HepG2 (cell line): ENCODE data around the gene GPN2. TPM values are rescaled to one million over a fixed set of nuclear protein-coding genes. Genes with fewer than 3 reads are reported as not detected.

ENCODE experiments used
- ARHGAP35 ChIP-seq: sonication (generic); formaldehyde crosslinking; IDR thresholded peaks from 2 replicates; pipeline ENCODE4 v1.9.0; 2022; ENCODE audit warnings: mild to moderate bottlenecking, inconsistent platforms, moderate library complexity, missing genetic modification reagents, borderline replicate concordance
- E2F2 ChIP-seq: sonication (generic); formaldehyde crosslinking; IDR thresholded peaks from 2 replicates; pipeline ENCODE4 v1.4.0; 2020; ENCODE audit warnings: missing genetic modification reagents, borderline replicate concordance
- FOXO1 ChIP-seq: sonication (generic); formaldehyde crosslinking; IDR thresholded peaks from 2 replicates; pipeline ENCODE4 v1.4.0; 2020; ENCODE audit warnings: missing genetic modification reagents
- JUND ChIP-seq: sonication (generic); formaldehyde crosslinking; IDR thresholded peaks from 2 replicates; pipeline ENCODE4 v1.8.0; 2022; ENCODE audit warnings: mild to moderate bottlenecking, missing genetic modification reagents
- MLLT10 ChIP-seq: sonication (generic); formaldehyde crosslinking; IDR thresholded peaks from 2 replicates; pipeline ENCODE4 v1.4.0; 2020; ENCODE audit warnings: missing genetic modification reagents
- NFIB ChIP-seq: sonication (generic); formaldehyde crosslinking; IDR thresholded peaks from 2 replicates; pipeline ENCODE4 v1.9.0; 2021; ENCODE audit warnings: missing genetic modification reagents, mild to moderate bottlenecking, borderline replicate concordance
- PLRG1 ChIP-seq: fragments of 450-650 bp; conservative IDR thresholded peaks from 2 replicates; pipeline ENCODE4 v1.6.1; 2016
- SIX4 ChIP-seq: sonication (generic); formaldehyde crosslinking; IDR thresholded peaks from 2 replicates; pipeline ENCODE4 v1.4.0; 2020; ENCODE audit warnings: missing genetic modification reagents
- TP53 ChIP-seq: sonication (generic); formaldehyde crosslinking; conservative IDR thresholded peaks from 2 replicates; pipeline ENCODE4 v1.4.0; 2020; ENCODE audit warnings: missing genetic modification reagents
- U2AF1 ChIP-seq: fragments of 200-400 bp; formaldehyde crosslinking; optimal IDR thresholded peaks from 2 replicates; pipeline ENCODE3; 2017; ENCODE audit warnings: mild to moderate bottlenecking, low read depth, low read length
- ZNF121 ChIP-seq: sonication (generic); formaldehyde crosslinking; IDR thresholded peaks from 2 replicates; pipeline ENCODE4 v1.5.0; 2020; ENCODE audit warnings: mild to moderate bottlenecking, missing genetic modification reagents
- ZNF280B ChIP-seq: sonication (generic); formaldehyde crosslinking; IDR thresholded peaks from 2 replicates; pipeline ENCODE4 v1.5.0; 2020; ENCODE audit warnings: missing genetic modification reagents, mild to moderate bottlenecking, borderline replicate concordance
- ZNF30 ChIP-seq: sonication (generic); formaldehyde crosslinking; IDR thresholded peaks from 2 replicates; pipeline ENCODE4 v1.5.0; 2020; ENCODE audit warnings: mild to moderate bottlenecking, missing genetic modification reagents
- ZNF570 ChIP-seq: sonication (generic); formaldehyde crosslinking; IDR thresholded peaks from 2 replicates; pipeline ENCODE4 v1.4.0; 2020; ENCODE audit warnings: mild to moderate bottlenecking, missing genetic modification reagents, borderline replicate concordance
- ZNF589 ChIP-seq: sonication (generic); formaldehyde crosslinking; conservative IDR thresholded peaks from 2 replicates; pipeline ENCODE4 v1.8.0; 2022; ENCODE audit warnings: mild to moderate bottlenecking, moderate library complexity, missing genetic modification reagents
- ZNF773 ChIP-seq: sonication (generic); formaldehyde crosslinking; IDR thresholded peaks from 2 replicates; pipeline ENCODE4 v1.4.0; 2020; ENCODE audit warnings: missing genetic modification reagents, borderline replicate concordance
- polyA plus RNA-seq, 8 experiments: library from polyadenylated mRNA; depleted of rRNA in 3 of 8; stranded (reverse) in 7 of 8; unstranded in 1 of 8; fragments of >200 nt; fragmentation: Illumina TruSeq in 4 of 8; extraction: Trizol in 4 of 8; gene quantifications; 2 replicates each; pipeline versions ENCODE4 v1.2.1 to v1.2.3, GENCODE V29; 2011 to 2016; ENCODE audit warnings: low read depth in 4 of 8, missing spikeins in 1 of 8, mixed read lengths in 1 of 8; ENCODE audit not compliant: insufficient read depth in 1 of 8
- total RNA-seq, 5 experiments: library from RNA; depleted of rRNA; stranded (reverse); fragments of >200 nt; fragmentation: Illumina TruSeq; extraction: Trizol; gene quantifications; 2 replicates each; pipeline ENCODE4 v1.2.3, GENCODE V29; 2016; ENCODE audit warnings: low read depth in 1 of 5
- TF ChIP-seq, protein P1 (sequence below): sonication (generic); formaldehyde crosslinking; IDR thresholded peaks from 2 replicates; pipeline ENCODE4 v1.8.1; 2022; ENCODE audit warnings: low read depth, mild to moderate bottlenecking, missing genetic modification reagents
- TF ChIP-seq, protein P2 (sequence below): sonication (generic); formaldehyde crosslinking; IDR thresholded peaks from 2 replicates; pipeline ENCODE4 v1.5.1; 2020; ENCODE audit warnings: missing genetic modification reagents, mild to moderate bottlenecking, borderline replicate concordance
- TF ChIP-seq, protein P3 (sequence below): sonication (generic); formaldehyde crosslinking; conservative IDR thresholded peaks from 2 replicates; pipeline ENCODE4 v1.8.0; 2022; ENCODE audit warnings: low read depth, missing genetic modification reagents

GPN2 gene
- total and polyA plus RNA-seq, 2 of the 13 experiments (the other 11 are each of a cell fraction or from before 2014, with no cell fraction given), result 19.3 to 38.9 TPM

DNA sequence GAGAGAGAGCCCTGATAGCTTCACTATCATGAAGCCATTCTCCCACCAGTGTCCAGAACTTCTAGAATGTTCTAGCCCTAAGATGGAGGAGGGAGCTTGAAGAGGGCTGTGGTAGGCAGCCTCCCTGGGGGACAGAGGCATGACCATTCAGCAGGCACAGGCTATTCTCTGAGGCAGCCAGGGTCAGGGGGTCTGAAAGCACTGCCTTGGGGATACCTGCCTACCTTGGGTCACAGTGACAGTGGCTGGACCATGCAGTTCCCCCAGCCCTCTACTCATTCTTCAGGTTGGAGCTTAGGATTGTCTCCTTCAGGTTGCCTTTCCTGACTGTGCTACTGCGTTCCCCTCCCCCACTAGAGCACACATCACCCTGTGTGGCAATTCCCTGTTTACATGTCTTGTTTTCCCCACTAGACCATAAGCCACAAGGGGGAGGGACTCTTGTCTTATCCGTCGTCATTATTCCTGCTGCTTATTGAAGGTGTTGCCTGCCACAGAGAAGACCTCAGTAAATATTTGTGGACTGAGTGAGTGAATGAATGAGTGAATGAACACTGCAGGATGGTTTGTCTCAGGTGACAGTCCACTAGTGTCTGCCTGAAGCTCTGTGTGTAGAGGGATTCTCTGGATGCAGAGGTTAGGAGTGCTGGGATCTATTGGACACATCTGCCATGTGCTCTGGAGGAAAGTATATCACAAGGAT, 58.4 kb downstream of the GPN2 start (continued):
- TF ChIP-seq, protein P1, sequence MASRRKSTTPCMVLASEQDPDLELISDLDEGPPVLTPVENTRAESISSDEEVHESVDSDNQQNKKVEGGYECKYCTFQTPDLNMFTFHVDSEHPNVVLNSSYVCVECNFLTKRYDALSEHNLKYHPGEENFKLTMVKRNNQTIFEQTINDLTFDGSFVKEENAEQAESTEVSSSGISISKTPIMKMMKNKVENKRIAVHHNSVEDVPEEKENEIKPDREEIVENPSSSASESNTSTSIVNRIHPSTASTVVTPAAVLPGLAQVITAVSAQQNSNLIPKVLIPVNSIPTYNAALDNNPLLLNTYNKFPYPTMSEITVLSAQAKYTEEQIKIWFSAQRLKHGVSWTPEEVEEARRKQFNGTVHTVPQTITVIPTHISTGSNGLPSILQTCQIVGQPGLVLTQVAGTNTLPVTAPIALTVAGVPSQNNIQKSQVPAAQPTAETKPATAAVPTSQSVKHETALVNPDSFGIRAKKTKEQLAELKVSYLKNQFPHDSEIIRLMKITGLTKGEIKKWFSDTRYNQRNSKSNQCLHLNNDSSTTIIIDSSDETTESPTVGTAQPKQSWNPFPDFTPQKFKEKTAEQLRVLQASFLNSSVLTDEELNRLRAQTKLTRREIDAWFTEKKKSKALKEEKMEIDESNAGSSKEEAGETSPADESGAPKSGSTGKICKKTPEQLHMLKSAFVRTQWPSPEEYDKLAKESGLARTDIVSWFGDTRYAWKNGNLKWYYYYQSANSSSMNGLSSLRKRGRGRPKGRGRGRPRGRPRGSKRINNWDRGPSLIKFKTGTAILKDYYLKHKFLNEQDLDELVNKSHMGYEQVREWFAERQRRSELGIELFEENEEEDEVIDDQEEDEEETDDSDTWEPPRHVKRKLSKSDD (CRISPR knock-in tag), result 0 out of 2 replicates have a peak, but pooled peaks have one; percentile 39
- TF ChIP-seq U2AF1 (no peak), E2F2 (no peak), ZNF570 (no peak), FOXO1 (CRISPR knock-in tag) (peak; percentile 98), ZNF589 (CRISPR knock-in tag) (0 out of 2 replicates have a peak, but pooled peaks have one; percentile 38), ZNF773 (no peak), ZNF280B (no peak), ARHGAP35 (CRISPR knock-in tag) (no peak), ZNF30 (CRISPR knock-in tag) (no peak), JUND (CRISPR knock-in tag) (peak; percentile 34; the same call in 1 of the 2 replicates), PLRG1 (no peak), ZNF121 (CRISPR knock-in tag) (no peak), SIX4 (0 out of 2 replicates have a peak, but pooled peaks have one; percentile 30), MLLT10 (no peak), TP53 (CRISPR knock-in tag) (no peak), NFIB (CRISPR knock-in tag) (no peak)
- TF ChIP-seq, protein P2, sequence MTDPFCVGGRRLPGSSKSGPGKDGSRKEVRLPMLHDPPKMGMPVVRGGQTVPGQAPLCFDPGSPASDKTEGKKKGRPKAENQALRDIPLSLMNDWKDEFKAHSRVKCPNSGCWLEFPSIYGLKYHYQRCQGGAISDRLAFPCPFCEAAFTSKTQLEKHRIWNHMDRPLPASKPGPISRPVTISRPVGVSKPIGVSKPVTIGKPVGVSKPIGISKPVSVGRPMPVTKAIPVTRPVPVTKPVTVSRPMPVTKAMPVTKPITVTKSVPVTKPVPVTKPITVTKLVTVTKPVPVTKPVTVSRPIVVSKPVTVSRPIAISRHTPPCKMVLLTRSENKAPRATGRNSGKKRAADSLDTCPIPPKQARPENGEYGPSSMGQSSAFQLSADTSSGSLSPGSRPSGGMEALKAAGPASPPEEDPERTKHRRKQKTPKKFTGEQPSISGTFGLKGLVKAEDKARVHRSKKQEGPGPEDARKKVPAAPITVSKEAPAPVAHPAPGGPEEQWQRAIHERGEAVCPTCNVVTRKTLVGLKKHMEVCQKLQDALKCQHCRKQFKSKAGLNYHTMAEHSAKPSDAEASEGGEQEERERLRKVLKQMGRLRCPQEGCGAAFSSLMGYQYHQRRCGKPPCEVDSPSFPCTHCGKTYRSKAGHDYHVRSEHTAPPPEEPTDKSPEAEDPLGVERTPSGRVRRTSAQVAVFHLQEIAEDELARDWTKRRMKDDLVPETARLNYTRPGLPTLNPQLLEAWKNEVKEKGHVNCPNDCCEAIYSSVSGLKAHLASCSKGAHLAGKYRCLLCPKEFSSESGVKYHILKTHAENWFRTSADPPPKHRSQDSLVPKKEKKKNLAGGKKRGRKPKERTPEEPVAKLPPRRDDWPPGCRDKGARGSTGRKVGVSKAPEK (CRISPR knock-in tag), result no peak
- TF ChIP-seq, protein P3, sequence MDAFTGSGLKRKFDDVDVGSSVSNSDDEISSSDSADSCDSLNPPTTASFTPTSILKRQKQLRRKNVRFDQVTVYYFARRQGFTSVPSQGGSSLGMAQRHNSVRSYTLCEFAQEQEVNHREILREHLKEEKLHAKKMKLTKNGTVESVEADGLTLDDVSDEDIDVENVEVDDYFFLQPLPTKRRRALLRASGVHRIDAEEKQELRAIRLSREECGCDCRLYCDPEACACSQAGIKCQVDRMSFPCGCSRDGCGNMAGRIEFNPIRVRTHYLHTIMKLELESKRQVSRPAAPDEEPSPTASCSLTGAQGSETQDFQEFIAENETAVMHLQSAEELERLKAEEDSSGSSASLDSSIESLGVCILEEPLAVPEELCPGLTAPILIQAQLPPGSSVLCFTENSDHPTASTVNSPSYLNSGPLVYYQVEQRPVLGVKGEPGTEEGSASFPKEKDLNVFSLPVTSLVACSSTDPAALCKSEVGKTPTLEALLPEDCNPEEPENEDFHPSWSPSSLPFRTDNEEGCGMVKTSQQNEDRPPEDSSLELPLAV, result no peak
